ENCODE data around the gene TAP1. TPM values are rescaled to one million over a fixed set of nuclear protein-coding genes. Genes with fewer than 3 reads are reported as not detected.

Gene TAP1
- total and polyA plus RNA-seq, 2 of the 4 experiments (the other 2 are of a cell fraction), result 20.1 to 27.6 TPM

DNA sequence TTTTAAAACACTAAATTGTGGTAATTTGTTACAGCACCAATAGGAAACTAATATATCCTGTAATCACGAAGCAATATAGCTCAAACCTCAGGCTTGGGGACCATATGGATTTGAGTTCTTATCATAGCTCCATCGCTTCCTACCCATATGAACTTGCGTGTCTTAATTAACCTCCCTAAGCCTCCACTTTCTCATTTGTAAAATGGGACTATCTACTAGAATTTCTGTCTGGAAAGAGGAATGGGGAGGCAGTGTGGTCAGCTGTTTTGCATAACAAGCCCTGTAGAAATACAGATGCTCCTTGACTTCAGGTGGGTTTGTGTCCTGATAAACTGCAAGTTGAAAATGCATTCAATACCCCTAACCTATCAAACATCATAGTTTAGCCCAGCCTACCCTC, 53.8 kb downstream of the TAP1 start:
- Histone ChIP-seq H3K27ac (ENCODE audit: insufficient read depth, low read length) (no peak overlapping the region), H2BK120ac (ENCODE audit: low read depth, low read length) (no peak overlapping the region), H3K4me3 (ENCODE audit: insufficient read depth, low read depth, low read length) (no peak overlapping the region), H3K9me3 (ENCODE audit: control insufficient read depth, insufficient read depth, low read length) (peaks cover 4% of the 10 kb centered on the region), H2BK5ac (ENCODE audit: low read depth, low read length, poor library complexity, severe bottlenecking) (no peak overlapping the region), H3K14ac (replicated peaks; ENCODE audit: low read depth, low read length) (no peak overlapping the region), H4K91ac (ENCODE audit: insufficient read depth, low read depth, low read length) (no peak overlapping the region), H2BK15ac (ENCODE audit: low read depth, low read length) (no peak overlapping the region), H4K5ac (ENCODE audit: low read depth, low read length) (no peak overlapping the region), H3K4me2 (ENCODE audit: low read depth, low read length) (no peak overlapping the region), H3K18ac (ENCODE audit: low read depth, low read length) (no peak overlapping the region), H3K9ac (ENCODE audit: low read depth, low read length) (no peak overlapping the region), H2AFZ (replicated peaks; ENCODE audit: low read length, poor library complexity) (no peak overlapping the region), H3K4ac (ENCODE audit: low read depth, low read length) (no peak overlapping the region), H2AK9ac (replicated peaks; ENCODE audit: low read depth, low read length, poor library complexity) (no peak overlapping the region), H3K36me3 (ENCODE audit: control insufficient read depth, insufficient read depth, low read length) (no peaks in the 10 kb centered on the region), H2AK5ac (ENCODE audit: low read depth, low read length) (no peak overlapping the region), H3K79me1 (ENCODE audit: low read depth in 1 of 2, low read length in 2 of 2) (no peaks in the 10 kb centered on the region), H3K56ac (ENCODE audit: extremely low read depth, insufficient read depth, low read length) (no peak overlapping the region), H2BK20ac (ENCODE audit: low read depth, low read length) (no peak overlapping the region), H3K4me1 (ENCODE audit: control insufficient read depth, insufficient read depth, low read length) (no peaks in the 10 kb centered on the region), H3K27me3 (ENCODE audit: control insufficient read depth, insufficient read depth, low read length) (peaks cover 10% of the 10 kb centered on the region), H4K8ac (ENCODE audit: low read depth in 2 of 2, low read length in 2 of 2) (no peak overlapping the region), H4K20me1 (ENCODE audit: insufficient read depth, low read length) (no peaks in the 10 kb centered on the region), H3K9me1 (ENCODE audit: insufficient read depth, low read length) (no peaks in the 10 kb centered on the region), H3K23ac (ENCODE audit: low read depth, low read length) (no peak overlapping the region)
- ATAC-seq (ENCODE audit: low read depth) (no peak), DNase-seq (no peak)
- in situ Hi-C loops (cut with MboI; ENCODE audit: low sequenced_read_pairs) (loop anchor here (5.0 to 10.0 kb wide), 2 partner anchors 382 to 555 kb away; no protein-coding TSS in a partner anchor), dilution Hi-C loops (cut with HindIII; ENCODE audit: low sequenced_read_pairs, unreplicated experiment) (no loop called here), intact Hi-C loops (cut with micrococcal nuclease) (loop anchor here (5.0 kb wide), 1 partner anchor 367 kb away; no protein-coding TSS in a partner anchor)
- no TSS peak for BruUV-seq (replicated peaks)
- TF ChIP-seq, protein P1, sequence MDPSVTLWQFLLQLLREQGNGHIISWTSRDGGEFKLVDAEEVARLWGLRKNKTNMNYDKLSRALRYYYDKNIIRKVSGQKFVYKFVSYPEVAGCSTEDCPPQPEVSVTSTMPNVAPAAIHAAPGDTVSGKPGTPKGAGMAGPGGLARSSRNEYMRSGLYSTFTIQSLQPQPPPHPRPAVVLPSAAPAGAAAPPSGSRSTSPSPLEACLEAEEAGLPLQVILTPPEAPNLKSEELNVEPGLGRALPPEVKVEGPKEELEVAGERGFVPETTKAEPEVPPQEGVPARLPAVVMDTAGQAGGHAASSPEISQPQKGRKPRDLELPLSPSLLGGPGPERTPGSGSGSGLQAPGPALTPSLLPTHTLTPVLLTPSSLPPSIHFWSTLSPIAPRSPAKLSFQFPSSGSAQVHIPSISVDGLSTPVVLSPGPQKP (IDR thresholded peaks at IDR 0.05; ENCODE audit: borderline replicate concordance, low read depth, low read length), result no peak
- TF ChIP-seq MAZ (IDR thresholded peaks at IDR 0.05; ENCODE audit: borderline replicate concordance, low read depth, low read length) (no peak), POLR2A (IDR thresholded peaks at IDR 0.05; ENCODE audit: low read depth, low read length) (no peak), BHLHE40 (IDR thresholded peaks at IDR 0.05; ENCODE audit: low read depth, low read length) (no peak), FOS (IDR thresholded peaks at IDR 0.05; ENCODE audit: low read depth, low read length) (no peak), MXI1 (IDR thresholded peaks at IDR 0.05; ENCODE audit: borderline replicate concordance, low read depth, low read length) (no peak), CEBPB (IDR thresholded peaks at IDR 0.05; ENCODE audit: low read depth, low read length) (no peak), CHD1 (IDR thresholded peaks at IDR 0.05; ENCODE audit: low read depth, low read length) (no peak), RFX5 (IDR thresholded peaks at IDR 0.05; ENCODE audit: low read depth, low read length) (no peak), RAD21 (IDR thresholded peaks at IDR 0.05; ENCODE audit: low read length) (no peak), SMC3 (IDR thresholded peaks at IDR 0.05; ENCODE audit: low read depth, low read length) (no peak), MAFK (IDR thresholded peaks at IDR 0.05; ENCODE audit: low read depth, low read length) (no peak), NFE2L2 (IDR thresholded peaks at IDR 0.05; ENCODE audit: low read depth, low read length) (no peak)
- TF ChIP-seq, protein P2, sequence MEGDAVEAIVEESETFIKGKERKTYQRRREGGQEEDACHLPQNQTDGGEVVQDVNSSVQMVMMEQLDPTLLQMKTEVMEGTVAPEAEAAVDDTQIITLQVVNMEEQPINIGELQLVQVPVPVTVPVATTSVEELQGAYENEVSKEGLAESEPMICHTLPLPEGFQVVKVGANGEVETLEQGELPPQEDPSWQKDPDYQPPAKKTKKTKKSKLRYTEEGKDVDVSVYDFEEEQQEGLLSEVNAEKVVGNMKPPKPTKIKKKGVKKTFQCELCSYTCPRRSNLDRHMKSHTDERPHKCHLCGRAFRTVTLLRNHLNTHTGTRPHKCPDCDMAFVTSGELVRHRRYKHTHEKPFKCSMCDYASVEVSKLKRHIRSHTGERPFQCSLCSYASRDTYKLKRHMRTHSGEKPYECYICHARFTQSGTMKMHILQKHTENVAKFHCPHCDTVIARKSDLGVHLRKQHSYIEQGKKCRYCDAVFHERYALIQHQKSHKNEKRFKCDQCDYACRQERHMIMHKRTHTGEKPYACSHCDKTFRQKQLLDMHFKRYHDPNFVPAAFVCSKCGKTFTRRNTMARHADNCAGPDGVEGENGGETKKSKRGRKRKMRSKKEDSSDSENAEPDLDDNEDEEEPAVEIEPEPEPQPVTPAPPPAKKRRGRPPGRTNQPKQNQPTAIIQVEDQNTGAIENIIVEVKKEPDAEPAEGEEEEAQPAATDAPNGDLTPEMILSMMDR (conservative IDR thresholded peaks at IDR 0.05; ENCODE audit: low read depth, low read length), result no peak
- TF ChIP-seq, protein P3, sequence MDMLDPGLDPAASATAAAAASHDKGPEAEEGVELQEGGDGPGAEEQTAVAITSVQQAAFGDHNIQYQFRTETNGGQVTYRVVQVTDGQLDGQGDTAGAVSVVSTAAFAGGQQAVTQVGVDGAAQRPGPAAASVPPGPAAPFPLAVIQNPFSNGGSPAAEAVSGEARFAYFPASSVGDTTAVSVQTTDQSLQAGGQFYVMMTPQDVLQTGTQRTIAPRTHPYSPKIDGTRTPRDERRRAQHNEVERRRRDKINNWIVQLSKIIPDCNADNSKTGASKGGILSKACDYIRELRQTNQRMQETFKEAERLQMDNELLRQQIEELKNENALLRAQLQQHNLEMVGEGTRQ (IDR thresholded peaks at IDR 0.05; ENCODE audit: low read depth, low read length), result no peak
- ChIA-PET POLR2A (ENCODE audit: unreplicated experiment) (no interaction called here), CTCF (no interaction called here)
- WGBS, 2 experiments (ENCODE audit: extremely low coverage in 2 of 2, insufficient read length in 1 of 2), result no CpG with 5 or more reads among the region's 3 CpGs
